ENCODE results near the gene LRRC25.
A peak's percentile ranks its signal among the peaks of the same experiment; 100 is the strongest.

Gene LRRC25

GRCh38 chr19:18439025-18439909 lies 41.8 kb upstream of the LRRC25 start:
- H3K27me3 Mint-ChIP-seq (ENCODE audit: low read depth): no peaks in the 10 kb centered on the region
- H3K27ac Mint-ChIP-seq: no peak overlapping the region
- peaks cover 5% of the 10 kb centered on the region for H3K9me3 Mint-ChIP-seq
- H3K4me3 Mint-ChIP-seq: no peak overlapping the region
- peaks cover 23% of the 10 kb centered on the region for H3K4me1 Mint-ChIP-seq (ENCODE audit: low read depth)
- H3K36me3 Mint-ChIP-seq (ENCODE audit: low read depth): peaks cover 28% of the 10 kb centered on the region

- H3K4me3 Mint-ChIP-seq: no peak overlapping the region
- H3K36me3 Mint-ChIP-seq (ENCODE audit: low read depth): peaks cover 23% of the 10 kb centered on the region
- H3K4me1 Mint-ChIP-seq (ENCODE audit: low read depth): peaks cover 23% of the 10 kb centered on the region
Observed at GRCh38 chr19:18438331-18439024, 41.1 kb upstream of the LRRC25 start.

GRCh38 chr19:18437491-18438330 lies 40.3 kb upstream of the LRRC25 start, which contains the start of gene ISYNA1:
TSS of gene ISYNA1 (minus strand) at chr19:18438133. CDS start at chr19:18437979, 154 bp downstream.
- Mint-ChIP-seq H3K27ac (no peak within 1 kb of the TSS), H3K4me1 (ENCODE audit: low read depth) (peaks cover 19% of the 10 kb centered on the region), H3K9me3 (peaks cover 5% of the 10 kb centered on the region), H3K4me3 (peak within 1 kb of the TSS; percentile 59), H3K27me3 (ENCODE audit: low read depth) (no peaks in the 10 kb centered on the region), H3K36me3 (ENCODE audit: low read depth) (peaks cover 17% of the 10 kb centered on the region)

More at GRCh38 chr19:18438331-18439024, 41.1 kb upstream of the LRRC25 start:
- H3K27ac Mint-ChIP-seq: no peak overlapping the region
- H3K27me3 Mint-ChIP-seq (ENCODE audit: low read depth): no peaks in the 10 kb centered on the region
- H3K9me3 Mint-ChIP-seq: peaks cover 5% of the 10 kb centered on the region

- Mint-ChIP-seq H3K27me3 (ENCODE audit: low read depth) (no peaks in the 10 kb centered on the region), H3K9me3 (no peaks in the 10 kb centered on the region), H3K4me3 (peak overlapping the region; percentile 59), H3K27ac (no peak overlapping the region), H3K4me1 (ENCODE audit: low read depth) (peaks cover 13% of the 10 kb centered on the region), H3K36me3 (ENCODE audit: low read depth) (peaks cover 9% of the 10 kb centered on the region)
Observed at GRCh38 chr19:18436671-18437490, 39.5 kb upstream of the LRRC25 start.

GRCh38 chr19:18435842-18436670 lies 38.6 kb upstream of the LRRC25 start:
- Mint-ChIP-seq H3K4me3 (peak overlapping the region; percentile 56), H3K27ac (no peak overlapping the region), H3K27me3 (ENCODE audit: low read depth) (no peaks in the 10 kb centered on the region), H3K4me1 (ENCODE audit: low read depth) (peaks cover 8% of the 10 kb centered on the region), H3K9me3 (no peaks in the 10 kb centered on the region), H3K36me3 (ENCODE audit: low read depth) (peaks cover 9% of the 10 kb centered on the region)

- Mint-ChIP-seq H3K4me1 (ENCODE audit: low read depth) (peaks cover 10% of the 10 kb centered on the region), H3K4me3 (no peak overlapping the region)
Observed at GRCh38 chr19:18435178-18435841, 37.9 kb upstream of the LRRC25 start.

GRCh38 chr19:18434411-18435175 lies 37.2 kb upstream of the LRRC25 start:
- Mint-ChIP-seq H3K4me1 (ENCODE audit: low read depth) (peaks cover 11% of the 10 kb centered on the region), H3K36me3 (ENCODE audit: low read depth) (peaks cover 3% of the 10 kb centered on the region), H3K4me3 (no peak overlapping the region), H3K9me3 (no peaks in the 10 kb centered on the region), H3K27ac (no peak overlapping the region), H3K27me3 (ENCODE audit: low read depth) (no peaks in the 10 kb centered on the region)

More at GRCh38 chr19:18435178-18435841, 37.9 kb upstream of the LRRC25 start:
- peaks cover 4% of the 10 kb centered on the region for H3K36me3 Mint-ChIP-seq (ENCODE audit: low read depth)
- no peak overlapping the region for H3K27ac Mint-ChIP-seq
- H3K9me3 Mint-ChIP-seq: no peaks in the 10 kb centered on the region
- no peaks in the 10 kb centered on the region for H3K27me3 Mint-ChIP-seq (ENCODE audit: low read depth)

- H3K27ac Mint-ChIP-seq: no peak overlapping the region
- H3K36me3 Mint-ChIP-seq (ENCODE audit: low read depth): peaks cover 3% of the 10 kb centered on the region
- H3K4me3 Mint-ChIP-seq: no peak overlapping the region
- no peaks in the 10 kb centered on the region for H3K27me3 Mint-ChIP-seq (ENCODE audit: low read depth)
- no peaks in the 10 kb centered on the region for H3K9me3 Mint-ChIP-seq
- H3K4me1 Mint-ChIP-seq (ENCODE audit: low read depth): peaks cover 7% of the 10 kb centered on the region
Observed at GRCh38 chr19:18433735-18434398, 36.4 kb upstream of the LRRC25 start.

- Mint-ChIP-seq H3K9me3 (no peaks in the 10 kb centered on the region), H3K36me3 (ENCODE audit: low read depth) (peaks cover 3% of the 10 kb centered on the region), H3K4me1 (ENCODE audit: low read depth) (peaks cover 7% of the 10 kb centered on the region), H3K27ac (no peak overlapping the region), H3K4me3 (no peak overlapping the region), H3K27me3 (ENCODE audit: low read depth) (no peaks in the 10 kb centered on the region)
Observed at GRCh38 chr19:18433015-18433691, 35.7 kb upstream of the LRRC25 start.

- Mint-ChIP-seq H3K36me3 (ENCODE audit: low read depth) (peaks cover 3% of the 10 kb centered on the region), H3K4me3 (no peak overlapping the region), H3K27ac (peak overlapping the region; percentile 41), H3K9me3 (no peaks in the 10 kb centered on the region), H3K27me3 (ENCODE audit: low read depth) (no peaks in the 10 kb centered on the region), H3K4me1 (ENCODE audit: low read depth) (peaks cover 7% of the 10 kb centered on the region)
Observed at GRCh38 chr19:18432275-18433014, 35.0 kb upstream of the LRRC25 start.
